ENCODE data around the gene FAM120B.
A peak's percentile ranks its signal among the peaks of the same experiment; 100 is the strongest.
"Not testable (repeated sequence)": the region's sequence is repeated elsewhere in the genome, so short reads cannot be mapped to it uniquely, and the experiment has no call there.

The FAM120B gene

DNA sequence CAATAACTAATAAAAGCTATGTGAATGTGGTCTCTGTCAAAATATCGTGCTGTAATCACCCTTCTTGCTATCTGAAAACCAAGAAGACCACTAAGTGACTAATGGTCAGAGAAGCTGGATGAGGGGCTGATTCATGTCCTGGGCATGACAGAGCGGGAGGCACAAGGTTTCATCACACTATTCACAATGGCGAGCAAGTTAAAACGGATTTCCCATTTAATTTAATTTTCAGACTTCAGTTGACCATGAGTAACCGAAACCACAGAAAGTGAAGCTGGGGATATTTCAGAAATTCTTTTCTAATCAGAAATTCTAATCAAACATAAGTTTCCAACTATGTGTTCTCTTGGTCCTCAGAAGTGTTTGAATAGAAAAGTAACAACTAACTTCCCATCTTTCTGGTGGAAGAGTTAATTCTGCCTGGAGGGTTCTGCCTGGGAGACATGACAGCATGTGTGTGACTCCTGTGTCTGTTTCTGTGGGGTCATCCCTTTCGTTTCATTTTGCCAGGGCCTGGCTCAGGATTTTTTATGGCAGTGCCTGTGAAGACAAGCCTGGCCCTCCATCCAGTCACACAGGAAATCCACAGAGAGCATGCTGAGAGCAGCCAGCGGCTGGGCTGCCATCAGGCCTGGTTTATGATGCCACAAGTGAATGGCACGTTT, 98.9 kb downstream of the FAM120B start:
- peak overlapping the region; percentile 96 for H3K27ac ChIP-seq
- peak; percentile 91 for DNase-seq (ENCODE audit: low read depth, low spot score)

DNA sequence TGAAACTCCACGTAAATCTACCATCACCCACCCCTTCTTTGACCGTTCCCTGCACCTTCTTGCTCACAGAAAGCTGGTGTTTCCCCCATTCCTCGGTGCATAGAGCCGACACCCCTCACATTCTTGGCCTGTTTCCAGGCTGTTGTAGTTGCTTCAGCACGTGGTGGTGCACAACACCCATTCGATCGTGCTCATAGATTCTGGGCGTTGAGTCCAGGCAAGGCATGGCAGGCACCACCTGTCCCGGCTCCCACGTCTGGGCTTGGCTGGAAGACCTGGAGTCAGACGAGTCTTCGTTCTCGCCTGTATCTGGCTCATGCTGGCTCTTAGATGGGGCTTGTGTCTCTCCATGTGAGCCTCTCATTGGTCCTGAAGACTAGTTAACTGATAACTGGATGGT, 100.6 kb downstream of the FAM120B start:
- DNase-seq (ENCODE audit: low read depth, low spot score), result no peak
- peak overlapping the region; percentile 96 for H3K27ac ChIP-seq

DNA sequence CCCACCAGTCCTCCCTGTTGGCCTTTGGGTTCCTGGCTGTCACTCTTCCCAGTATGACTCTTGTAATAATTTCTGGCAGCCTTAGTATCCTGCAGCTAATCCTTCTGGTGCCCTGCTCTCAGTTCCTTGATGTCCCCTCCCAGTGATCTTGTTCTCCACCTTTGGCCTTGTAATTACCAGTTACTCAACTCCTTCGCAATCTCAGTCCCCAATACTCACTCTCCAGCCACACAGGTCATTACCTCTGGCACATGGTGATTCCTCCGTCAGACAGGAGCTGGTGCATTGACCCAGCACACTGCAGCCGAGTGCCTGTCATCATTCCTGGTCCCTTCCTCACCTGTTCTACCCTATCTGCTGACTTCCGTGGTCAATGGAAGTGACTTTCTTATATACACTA, 101.4 kb downstream of the FAM120B start:
- no peak overlapping the region for H3K27ac ChIP-seq
- no peak for DNase-seq (ENCODE audit: low read depth, low spot score)

DNA sequence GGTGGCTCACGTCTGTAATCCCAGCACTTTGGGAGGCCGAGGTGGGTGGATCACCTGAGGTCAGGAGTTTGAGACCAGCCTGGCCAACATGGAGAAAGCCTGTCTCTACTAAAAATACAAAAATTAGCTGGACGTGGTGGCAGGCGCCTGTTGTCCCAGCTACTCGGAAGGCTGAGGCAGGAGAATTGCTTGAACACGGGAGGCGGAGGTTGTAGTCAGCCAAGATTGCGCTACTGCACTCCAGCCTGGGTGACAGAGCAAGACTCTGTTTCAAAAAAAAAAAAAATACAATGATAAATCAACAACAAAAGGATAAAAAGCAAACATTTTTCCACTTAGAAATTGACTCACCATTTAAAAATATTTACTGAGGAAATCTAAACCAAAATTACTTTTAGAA, 103.2 kb downstream of the FAM120B start:
- not testable (repeated sequence) for DNase-seq (ENCODE audit: low read depth, low spot score); H3K27ac ChIP-seq

DNA sequence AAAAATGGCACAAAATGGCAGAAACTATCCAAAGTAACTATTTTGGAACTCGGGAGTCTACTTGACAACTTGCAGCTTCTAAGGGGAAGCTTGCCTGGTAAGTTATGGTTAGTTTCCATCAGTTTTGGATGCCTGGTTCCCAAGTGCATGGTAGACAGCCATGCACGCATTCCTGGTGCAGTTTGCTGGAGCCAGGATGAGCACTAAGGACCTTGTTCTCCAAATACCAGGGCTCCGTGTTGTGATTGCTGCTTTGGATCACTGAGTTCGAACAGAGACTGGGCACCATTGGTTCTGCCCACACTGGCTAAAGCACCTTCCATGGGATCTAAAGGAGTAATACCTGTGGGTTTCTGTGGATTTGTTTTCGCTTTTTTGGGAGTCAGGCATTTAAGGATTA, 103.7 kb downstream of the FAM120B start:
- no peak overlapping the region for H3K27ac ChIP-seq
- DNase-seq (ENCODE audit: low read depth, low spot score), result no peak

DNA sequence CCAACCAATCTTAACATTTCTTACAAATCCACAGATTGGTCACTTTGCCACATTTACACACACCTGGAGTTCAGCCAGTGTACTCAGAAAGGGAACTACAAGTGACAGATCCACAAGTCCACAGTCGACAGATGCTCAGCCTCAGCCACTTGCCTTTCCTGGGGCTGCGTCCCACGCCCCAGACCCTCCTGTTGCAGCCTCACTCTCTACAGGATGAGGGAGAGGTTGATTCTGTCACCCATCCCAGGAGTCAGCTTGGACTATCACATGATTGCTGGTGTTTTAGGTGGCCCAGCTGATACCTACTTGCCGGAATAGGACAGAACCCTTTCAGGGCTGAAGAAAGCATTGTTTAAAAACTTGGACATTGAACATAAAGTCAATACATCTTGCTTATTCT, 108.8 kb downstream of the FAM120B start:
- H3K27ac ChIP-seq, result no peak overlapping the region
- no peak for DNase-seq (ENCODE audit: low read depth, low spot score)

DNA sequence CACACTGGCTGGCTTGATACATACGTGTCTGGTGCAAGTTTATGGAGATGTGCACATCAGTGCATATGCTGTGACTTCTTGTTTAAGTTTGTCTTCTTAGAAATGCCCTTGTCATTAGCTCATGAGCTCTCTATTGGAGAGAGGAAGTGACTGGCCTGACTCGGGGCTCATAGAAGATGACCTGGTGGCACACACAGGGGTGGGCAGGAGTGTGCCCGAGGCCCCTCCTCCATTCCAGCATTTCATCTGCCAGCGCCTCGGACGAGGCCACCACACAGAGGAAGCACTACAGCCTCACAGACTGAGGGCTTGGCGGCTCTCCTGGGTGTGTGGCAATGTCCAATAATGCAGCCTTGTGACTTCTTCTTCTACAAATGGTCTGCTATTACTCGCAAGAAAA, 109.7 kb downstream of the FAM120B start:
- DNase-seq (ENCODE audit: low read depth, low spot score), result no peak
- H3K27ac ChIP-seq, result no peak overlapping the region

DNA sequence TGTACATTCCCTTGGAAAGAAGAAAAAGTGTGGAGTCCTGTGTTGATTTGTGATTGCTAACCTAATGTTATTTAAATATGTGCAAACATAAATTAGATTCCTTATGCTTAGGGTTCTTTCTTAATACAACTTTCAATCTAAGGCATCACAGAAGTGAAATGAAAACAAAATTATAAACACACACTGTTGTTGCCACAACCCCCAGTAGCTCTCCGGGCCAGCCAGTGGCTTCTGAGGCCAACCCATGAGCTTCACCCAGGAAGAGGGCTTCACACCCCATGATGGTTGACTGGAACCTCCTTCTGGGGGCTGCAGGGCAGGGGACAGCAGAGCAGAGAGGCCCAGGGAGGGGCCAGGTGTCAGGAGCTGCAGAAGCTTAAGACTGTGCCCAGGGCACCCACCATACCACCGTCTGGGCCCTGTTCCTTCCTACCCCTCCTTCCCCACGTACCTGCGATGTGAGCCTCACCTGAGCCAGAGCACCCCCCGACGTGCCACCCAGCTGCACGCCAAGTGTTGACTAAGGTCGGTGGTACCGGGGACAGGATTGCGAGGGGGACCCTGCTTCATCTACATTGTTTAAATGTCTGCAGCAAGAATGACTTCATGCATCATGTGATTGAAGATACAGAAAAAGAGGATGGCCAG, 110.5 kb downstream of the FAM120B start:
- no peak overlapping the region for H3K27ac ChIP-seq
- no peak for DNase-seq (ENCODE audit: low read depth, low spot score)

DNA sequence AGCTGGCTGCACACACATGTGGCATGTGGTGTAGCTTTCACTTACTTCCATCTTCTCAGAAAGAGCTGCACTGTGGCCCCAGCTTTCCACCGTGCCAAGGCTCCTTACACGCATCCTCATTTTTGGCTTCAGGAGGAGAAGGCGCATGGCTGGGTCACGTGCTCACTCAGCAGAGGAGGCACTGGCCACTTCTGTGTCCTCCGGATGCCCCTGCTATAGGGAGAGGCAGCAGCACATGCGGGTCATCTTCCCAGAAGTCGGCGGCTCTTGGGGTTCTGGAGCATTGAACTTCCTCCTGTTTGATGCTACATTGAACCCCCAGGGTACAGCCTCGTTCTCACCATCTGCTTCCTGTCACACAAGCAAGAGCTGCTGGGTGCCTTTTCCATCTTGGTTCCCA, 111.3 kb downstream of the FAM120B start:
- DNase-seq (ENCODE audit: low read depth, low spot score), result no peak
- no peak overlapping the region for H3K27ac ChIP-seq

DNA sequence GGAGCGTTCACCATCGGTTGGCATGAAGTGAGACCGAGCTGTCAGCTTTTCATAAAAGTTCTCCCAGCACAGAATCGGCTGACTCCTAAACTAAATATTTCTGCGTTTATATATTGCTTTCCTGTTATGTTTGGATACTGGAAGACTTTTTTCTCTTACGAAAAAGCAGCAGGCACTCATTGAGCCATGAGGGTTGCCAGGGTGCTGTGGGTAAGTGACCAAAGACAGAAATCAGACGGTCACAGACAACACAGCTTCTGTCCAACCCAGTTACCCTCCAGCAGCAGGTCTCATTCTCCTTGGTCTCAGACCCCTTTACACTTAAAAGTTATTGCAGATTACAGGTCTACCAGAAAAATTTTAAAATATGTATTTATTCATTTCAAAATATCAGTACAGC, 113.7 kb downstream of the FAM120B start:
- H3K27ac ChIP-seq, result no peak overlapping the region
- no peak for DNase-seq (ENCODE audit: low read depth, low spot score)

DNA sequence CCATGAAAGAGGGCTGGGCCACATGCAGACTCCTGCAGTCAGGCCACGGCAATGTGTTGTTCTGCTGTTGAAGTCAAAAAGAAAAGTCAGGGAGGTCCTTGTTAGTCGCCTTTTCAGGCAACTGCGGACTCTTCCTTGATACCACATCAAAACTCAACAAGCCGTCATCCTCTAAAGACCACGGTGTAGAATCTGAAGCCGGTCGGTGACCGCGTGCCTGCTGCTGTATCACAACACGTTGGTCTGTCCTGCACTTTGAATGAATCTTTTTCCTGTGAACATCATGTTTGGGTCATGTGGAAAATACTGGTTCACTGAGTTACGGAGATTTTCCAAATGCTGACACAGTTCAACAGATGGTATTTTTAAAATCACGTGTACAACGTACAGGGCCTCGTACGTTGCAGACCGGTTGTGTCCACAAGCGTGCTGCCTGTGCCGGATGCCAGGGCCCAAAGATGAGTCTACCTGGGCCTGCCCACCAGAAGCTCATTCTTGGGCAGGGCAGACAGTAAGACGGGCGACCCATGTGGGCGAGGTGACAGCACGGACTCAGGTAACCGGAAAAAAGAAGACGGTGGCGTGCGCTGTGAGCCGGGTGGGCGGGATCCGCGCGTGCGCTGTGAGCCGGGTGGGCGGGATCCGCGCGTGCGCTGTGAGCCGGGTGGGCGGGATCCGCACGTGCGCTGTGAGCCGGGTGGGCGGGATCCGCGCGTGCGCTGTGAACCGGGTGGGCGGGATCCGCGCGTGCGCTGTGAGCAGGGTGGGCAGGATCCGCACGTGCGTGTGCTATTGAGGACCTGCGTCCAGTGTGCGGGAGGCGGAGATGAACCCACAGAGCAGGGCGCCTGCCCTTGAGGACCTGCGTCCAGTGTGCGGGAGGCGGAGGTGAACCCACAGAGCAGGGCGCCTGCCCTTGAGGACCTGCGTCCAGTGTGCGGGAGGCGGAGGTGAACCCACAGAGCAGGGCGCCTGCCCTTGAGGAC, 114.5 kb downstream of the FAM120B start:
- H3K27ac ChIP-seq, result no peak overlapping the region
- DNase-seq (ENCODE audit: low read depth, low spot score), result no peak

DNA sequence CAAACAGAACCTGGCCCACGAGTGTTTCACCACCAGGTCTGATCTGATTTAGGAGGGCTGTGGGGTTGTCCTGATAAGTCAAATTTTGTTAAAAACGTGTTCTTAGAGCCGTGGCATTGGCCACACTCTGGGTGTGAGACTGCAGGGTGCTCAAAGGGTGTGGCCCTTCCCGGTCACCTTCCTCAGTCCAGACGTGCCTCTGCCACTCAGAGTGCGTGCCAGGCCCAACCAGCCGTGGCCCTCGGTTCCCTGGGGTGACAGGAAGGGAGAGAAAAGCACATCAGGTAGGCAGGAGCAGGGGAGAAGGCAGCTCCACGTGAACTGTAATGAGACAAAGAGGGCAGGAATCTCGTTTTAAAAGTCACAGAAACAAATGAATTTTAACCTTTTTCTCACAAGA, 115.4 kb downstream of the FAM120B start:
- H3K27ac ChIP-seq, result no peak overlapping the region
- no peak for DNase-seq (ENCODE audit: low read depth, low spot score)

DNA sequence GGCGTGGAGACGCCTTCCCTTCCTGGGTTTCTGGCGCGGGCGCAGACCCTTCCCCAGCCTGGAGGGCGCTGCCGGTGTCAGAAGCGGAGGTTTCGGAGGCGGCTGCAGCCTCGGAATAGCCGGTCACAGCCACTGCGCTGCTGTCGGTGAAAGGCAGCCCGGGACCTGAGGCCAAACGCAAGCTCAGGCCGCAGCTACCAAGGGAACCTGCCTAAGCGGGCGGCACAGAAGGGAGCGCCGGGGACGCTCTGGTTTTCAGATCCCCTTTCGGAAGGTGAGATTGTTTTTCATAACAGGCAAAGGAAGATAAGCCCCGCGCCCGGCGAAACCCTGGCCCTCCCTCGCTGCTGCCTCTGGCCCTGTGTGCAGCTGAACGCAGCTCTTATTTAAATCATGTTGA, 116.5 kb downstream of the FAM120B start:
- no peak overlapping the region for H3K27ac ChIP-seq
- no peak for DNase-seq (ENCODE audit: low read depth, low spot score)

DNA sequence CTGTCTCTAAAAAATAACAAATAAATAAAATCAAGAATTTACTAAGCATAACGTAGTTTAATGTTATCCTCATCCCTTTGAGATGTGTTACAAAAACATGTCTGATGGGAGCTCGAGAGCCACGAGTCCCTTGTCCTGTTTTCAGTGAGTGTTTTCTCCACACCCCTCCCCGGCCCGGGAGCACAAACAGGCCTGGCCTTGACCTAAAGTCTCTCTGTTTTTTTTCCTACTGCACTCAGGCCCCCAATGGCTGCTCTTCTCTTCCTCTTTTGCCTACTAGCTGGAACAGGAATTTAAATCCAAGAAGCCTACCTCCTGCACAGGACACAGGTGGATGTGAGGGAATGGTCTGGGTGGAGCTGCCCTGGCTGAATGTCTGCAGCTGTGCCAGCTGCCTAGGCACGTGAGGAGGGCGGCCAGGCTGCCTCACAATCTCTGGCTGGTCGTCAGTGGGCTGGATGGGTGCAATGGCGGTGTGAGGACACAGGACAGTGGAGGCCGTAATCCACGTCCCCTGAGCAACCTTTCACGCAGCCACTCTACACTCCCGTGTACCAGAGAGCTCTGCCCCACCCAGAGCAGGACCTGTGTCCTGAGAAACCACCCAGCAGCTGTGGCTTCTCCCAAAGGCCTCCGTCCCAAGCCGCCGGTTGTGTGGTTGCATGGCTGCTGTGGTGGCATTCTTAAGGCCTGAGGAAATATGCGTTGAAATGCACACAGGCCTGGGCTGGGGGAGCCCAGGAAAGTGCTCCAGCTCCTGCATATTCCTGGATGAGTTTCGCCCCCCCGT, 117.5 kb downstream of the FAM120B start:
- no peak for DNase-seq (ENCODE audit: low read depth, low spot score)
- no peak overlapping the region for H3K27ac ChIP-seq

DNA sequence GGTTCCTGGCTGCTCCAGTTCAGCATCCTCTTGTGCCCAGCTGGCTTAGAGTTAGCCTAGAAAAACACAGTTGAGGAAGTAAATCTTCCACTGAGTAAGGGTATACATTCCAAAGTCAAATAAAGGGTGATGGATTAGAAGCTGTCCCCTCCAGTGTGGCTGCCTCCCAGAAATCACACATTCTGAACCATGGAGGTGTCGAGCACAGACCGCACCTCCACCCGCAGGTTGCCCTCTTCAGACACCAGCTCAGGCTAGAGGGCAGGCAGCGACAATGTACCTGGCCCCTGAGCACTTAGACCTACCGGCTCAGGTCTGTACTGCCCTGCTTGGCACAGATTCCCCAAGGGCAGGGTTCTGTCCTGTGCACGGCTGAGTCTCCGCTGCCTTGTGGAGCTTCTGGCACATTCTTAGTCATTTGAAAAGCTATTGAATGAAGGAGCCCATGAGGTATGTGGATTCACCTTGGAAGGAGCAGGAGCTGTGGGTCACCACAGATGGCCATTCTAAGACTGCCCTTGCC, 118.1 kb downstream of the FAM120B start:
- no peak for DNase-seq (ENCODE audit: low read depth, low spot score)
- no peak overlapping the region for H3K27ac ChIP-seq

DNA sequence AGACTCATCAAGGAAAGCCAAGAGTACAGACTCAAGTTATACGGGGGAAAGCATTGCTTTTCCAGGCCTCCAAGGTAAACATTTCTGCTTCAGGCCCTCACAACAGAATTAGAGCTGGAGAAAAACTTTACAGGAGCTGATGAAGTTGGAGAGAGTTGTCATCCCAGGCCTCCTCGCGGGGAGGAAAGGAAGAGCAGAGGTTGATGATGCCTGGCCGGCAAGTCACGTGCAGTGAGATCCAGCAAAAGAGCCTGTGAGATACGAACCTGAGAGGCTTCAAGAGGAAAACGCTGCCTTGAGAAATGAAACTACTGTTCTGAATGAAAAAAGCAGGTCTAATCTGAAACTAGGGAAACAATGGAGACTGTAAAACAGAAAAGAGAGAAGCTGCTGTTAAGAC, 122.9 kb downstream of the FAM120B start:
- DNase-seq (ENCODE audit: low read depth, low spot score), result no peak
- no peak overlapping the region for H3K27ac ChIP-seq

DNA sequence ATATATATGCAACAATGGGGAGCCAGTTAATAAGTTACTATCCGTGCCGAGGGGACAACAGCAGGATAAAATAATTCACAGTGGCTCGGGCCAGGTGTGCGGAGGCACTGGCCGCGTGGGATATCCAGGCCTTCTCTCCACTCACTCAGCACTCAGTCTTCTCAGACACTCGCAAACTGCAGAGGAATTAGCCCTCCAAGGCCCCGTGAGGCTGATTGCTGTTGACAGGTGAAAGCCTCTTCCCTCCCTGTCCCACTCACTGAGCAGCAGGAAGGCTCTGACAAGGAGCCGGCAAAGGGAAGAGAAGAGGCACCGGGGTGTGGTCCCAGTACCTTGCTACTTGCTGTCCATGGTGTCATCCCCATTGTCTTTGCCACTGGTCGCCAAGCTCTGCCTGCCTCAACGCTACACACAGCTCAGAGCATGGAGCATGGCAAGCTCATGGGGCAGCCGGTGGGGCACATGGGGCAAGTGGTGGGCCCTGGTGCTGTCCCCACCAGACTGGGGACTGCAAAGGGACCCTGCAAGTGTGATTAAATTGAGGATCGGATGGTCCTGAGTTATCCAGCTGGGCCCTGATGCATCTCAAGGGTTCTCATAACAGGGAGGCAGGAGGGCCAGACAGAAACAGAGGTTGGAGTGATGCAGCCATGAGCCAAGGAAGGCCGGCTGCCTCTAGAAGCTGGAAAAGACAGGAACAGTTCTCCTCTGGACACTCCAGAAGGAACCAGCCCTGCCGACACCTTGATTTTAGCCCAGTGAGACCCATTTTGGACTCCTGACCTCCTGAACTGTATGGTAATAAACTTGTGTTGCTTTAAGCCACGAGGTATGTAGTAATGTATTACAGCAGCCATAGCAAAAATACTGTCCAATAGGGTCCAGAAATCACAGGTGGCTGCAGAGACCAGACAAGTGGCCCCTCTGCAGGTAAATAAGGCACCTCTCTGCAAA, 126.9 kb downstream of the FAM120B start:
- H3K27ac ChIP-seq, result no peak overlapping the region
- no peak for DNase-seq (ENCODE audit: low read depth, low spot score)

DNA sequence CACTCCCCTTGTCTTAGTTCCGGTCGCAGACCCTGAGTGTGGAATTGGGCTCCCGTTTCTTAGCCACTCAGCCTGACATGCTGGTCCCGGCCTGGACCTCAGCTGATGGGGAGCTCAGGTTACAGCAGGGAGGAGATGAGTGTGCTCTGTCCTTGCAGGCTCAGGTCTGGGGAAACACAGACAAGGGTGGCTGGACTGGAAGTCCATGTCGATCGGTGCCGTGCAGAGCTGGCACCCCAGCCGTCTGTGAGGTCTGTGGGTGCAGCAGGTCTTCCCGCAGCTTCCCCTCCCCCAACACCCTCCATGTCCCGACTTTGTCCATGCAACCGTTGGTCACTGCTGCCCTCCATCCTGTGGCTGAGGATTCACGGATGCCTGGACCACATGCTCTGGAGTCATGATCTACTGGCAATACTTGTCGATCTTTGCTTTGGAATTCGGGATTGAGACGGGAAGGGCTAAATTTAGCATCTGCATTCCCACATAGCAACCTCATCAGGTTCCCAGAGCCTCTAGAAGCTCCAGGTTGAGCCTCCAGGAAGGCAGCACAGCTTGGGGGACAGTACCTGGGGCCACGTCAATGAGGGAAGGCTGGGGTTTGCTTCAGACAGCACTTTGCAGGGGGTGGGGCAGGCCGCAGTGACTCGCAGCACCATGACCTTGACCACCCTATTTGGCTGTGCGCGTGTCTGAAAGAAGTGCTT, 127.7 kb downstream of the FAM120B start:
- DNase-seq (ENCODE audit: low read depth, low spot score), result no peak

DNA sequence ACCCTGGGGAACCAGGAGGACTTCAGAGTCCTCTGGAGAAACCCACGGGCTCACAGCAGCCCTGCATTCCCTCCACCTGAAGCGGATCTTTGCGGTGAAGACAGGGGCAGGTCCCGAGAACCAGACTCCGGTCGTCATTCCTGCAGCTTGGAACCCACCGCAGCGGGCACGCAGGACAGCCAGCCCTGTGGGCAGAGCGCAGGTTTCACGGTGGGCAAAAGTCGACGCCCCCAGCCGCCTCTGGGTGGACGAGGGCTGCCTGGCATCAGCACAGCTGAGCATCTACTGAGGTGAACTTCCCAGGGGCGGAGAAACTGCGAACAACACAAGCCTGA, 128.2 kb downstream of the FAM120B start:
- no peak for DNase-seq (ENCODE audit: low read depth, low spot score)
- H3K27ac ChIP-seq, result no peak overlapping the region

More for the DNA sequence above, 127.7 kb downstream of the FAM120B start:
- H3K27ac ChIP-seq, result no peak overlapping the region
